Keratinocyte (primary cell): ENCODE data around the gene IFIT3. TPM values are rescaled to one million over a fixed set of nuclear protein-coding genes. Genes with fewer than 3 reads are reported as not detected.
A peak's percentile ranks its signal among the peaks of the same experiment; 100 is the strongest.

Experiments
- DNase-seq: peaks from one replicate; pipeline ENCODE4 v3.0.0-alpha.2; 2011; ENCODE audit warnings: low read depth, missing footprints, low spot score
- FAIRE-seq: peaks from 2 replicates; lab custom pipeline; 2011; peaks lifted over from hg19 to GRCh38; lab: Jason Lieb, UNC
- H2AFZ ChIP-seq: 2 replicates; pipeline ENCODE4 v1.6.0; 2012; ENCODE audit warnings: low read length, control low read depth, inconsistent platforms; ENCODE audit not compliant: control insufficient read depth
- H3K27ac ChIP-seq: 2 replicates; pipeline ENCODE4 v1.5.1; 2011; ENCODE audit warnings: low read length; ENCODE audit not compliant: control insufficient read depth, insufficient read depth
- H3K27me3 ChIP-seq: 3 replicates; pipeline ENCODE4 v1.6.0; 2011; ENCODE audit warnings: low read length; ENCODE audit not compliant: control insufficient read depth, insufficient read depth; ENCODE audit errors: extremely low read depth
- H3K36me3 ChIP-seq, 2 experiments: 2 replicates in 1 of 2; 3 replicates in 1 of 2; pipeline ENCODE4 v1.5.1; 2011; ENCODE audit warnings: low read length in 2 of 2, mild to moderate bottlenecking in 1 of 2; ENCODE audit not compliant: control insufficient read depth in 2 of 2, insufficient read depth in 2 of 2; ENCODE audit errors: extremely low read depth in 1 of 2
- H3K4me1 ChIP-seq: 3 replicates; pipeline ENCODE4 v1.5.1; 2011; ENCODE audit warnings: low read length; ENCODE audit not compliant: control insufficient read depth, insufficient read depth; ENCODE audit errors: extremely low read depth
- H3K4me2 ChIP-seq: 3 replicates; pipeline ENCODE4 v1.6.0; 2011; ENCODE audit warnings: low read depth, low read length; ENCODE audit not compliant: control insufficient read depth, insufficient read depth; ENCODE audit errors: extremely low read depth
- H3K4me3 ChIP-seq, 3 experiments: fragments of 200-600 bp in 1 of 3; sonication (generic) in 1 of 3; 2 replicates in 2 of 3; 3 replicates in 1 of 3; pipeline ENCODE4 v1.5.1; 2011 to 2016; ENCODE audit warnings: low read length in 3 of 3, mild to moderate bottlenecking in 3 of 3, control low read depth in 2 of 3, inconsistent platforms in 1 of 3, low read depth in 1 of 3, mixed read lengths in 1 of 3, mixed run types in 1 of 3, moderate library complexity in 1 of 3; ENCODE audit not compliant: control insufficient read depth in 2 of 3, insufficient read depth in 2 of 3; ENCODE audit errors: extremely low read depth in 1 of 3
- H3K79me2 ChIP-seq: 2 replicates; pipeline ENCODE4 v1.6.0; 2012; ENCODE audit warnings: low read length; ENCODE audit not compliant: control insufficient read depth, insufficient read depth
- H3K9ac ChIP-seq: 3 replicates; pipeline ENCODE4 v1.6.0; 2011; ENCODE audit warnings: low read length; ENCODE audit not compliant: control insufficient read depth, insufficient read depth; ENCODE audit errors: extremely low read depth
- H3K9me1 ChIP-seq: 3 replicates; pipeline ENCODE4 v1.6.0; 2011; ENCODE audit warnings: low read length; ENCODE audit not compliant: control insufficient read depth, insufficient read depth; ENCODE audit errors: extremely low read depth
- H3K9me3 ChIP-seq: 2 replicates; pipeline ENCODE4 v1.5.1; 2012; ENCODE audit warnings: low read depth, low read length; ENCODE audit not compliant: control insufficient read depth
- H4K20me1 ChIP-seq: 3 replicates; pipeline ENCODE4 v1.6.0; 2011; ENCODE audit warnings: low read length; ENCODE audit not compliant: control insufficient read depth, insufficient read depth; ENCODE audit errors: extremely low read depth
- EZH2 ChIP-seq: IDR thresholded peaks from one replicate; pipeline ENCODE4 v1.6.1; 2012; ENCODE audit warnings: inconsistent platforms, mild to moderate bottlenecking, low read length, moderate library complexity
- dilution Hi-C: fragments of 300-500 bp; cut with MboI; formaldehyde crosslinking; loops from one replicate; pipeline ENCODE4 v1.7.0; 2020; ENCODE audit warnings: low sequenced_read_pairs; ENCODE audit not compliant: extremely low pct_ligation_motif_present
- polyA plus RNA-seq, 5 experiments: library from polyadenylated mRNA; depleted of rRNA in 3 of 5; stranded (reverse) in 3 of 5; stranded (forward) in 1 of 5; unstranded in 1 of 5; fragments of >200 nt; gene quantifications; 1 replicate in 1 of 5; 2 replicates in 3 of 5; 3 replicates in 1 of 5; pipeline versions ENCODE4 v1.2.1 to v1.2.3, GENCODE V29; 2011 to 2012; ENCODE audit warnings: missing spikeins in 2 of 5, low read depth in 1 of 5, low replicate concordance in 1 of 5
- TF ChIP-seq, protein P1 (sequence below), 3 experiments: IDR thresholded peaks in 1 of 3; conservative IDR thresholded peaks in 1 of 3; optimal IDR thresholded peaks in 1 of 3; 2 replicates in 2 of 3; 3 replicates in 1 of 3; pipeline versions ENCODE3 to v1.5.1; 2011; ENCODE audit warnings: low read length in 3 of 3, mild to moderate bottlenecking in 3 of 3, moderate library complexity in 2 of 3, control low read depth in 1 of 3, inconsistent platforms in 1 of 3; ENCODE audit not compliant: insufficient read depth in 2 of 3; ENCODE audit errors: extremely low read depth in 1 of 3

Gene IFIT3
- polyA plus RNA-seq, 1 donor (not counting 4 experiments of a cell fraction or from before 2014, with no cell fraction given): 42.6 TPM

DNA sequence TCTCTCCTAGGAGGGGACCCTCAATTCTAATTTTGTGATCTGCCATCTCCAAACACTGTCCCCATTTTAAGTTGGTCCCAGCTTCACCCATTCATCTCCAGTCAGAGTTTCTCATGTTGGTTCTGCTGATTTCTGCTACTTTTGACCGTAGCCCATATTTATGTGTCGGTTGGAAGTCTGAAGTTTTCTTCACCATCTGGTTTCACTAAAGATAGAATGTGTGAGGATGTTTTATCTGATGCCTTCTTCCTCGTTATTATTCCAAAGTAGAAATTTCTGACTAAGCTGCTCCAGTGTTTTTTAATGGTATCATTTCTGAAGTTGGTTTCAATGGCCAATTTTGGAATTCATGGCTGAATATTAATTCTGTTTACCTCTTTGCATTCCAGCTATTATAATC lies 47.3 kb upstream of the IFIT3 start:
- Histone ChIP-seq H3K27me3 (no peaks in the 10 kb centered on the region), H4K20me1 (no peaks in the 10 kb centered on the region), H3K4me3 (no peak overlapping the region), H3K4me1 (peaks cover 65% of the 10 kb centered on the region), H3K4me2 (no peak overlapping the region), H3K9me1 (no peaks in the 10 kb centered on the region), H3K36me3 (no peaks in the 10 kb centered on the region), H3K9me3 (no peaks in the 10 kb centered on the region), H3K79me2 (no peaks in the 10 kb centered on the region), H3K9ac (no peak overlapping the region), H2AFZ (no peak overlapping the region), H3K27ac (no peak overlapping the region)
- no peak for FAIRE-seq
- dilution Hi-C loops: no loop called here
- DNase-seq: no peak
- TF ChIP-seq, protein P1, sequence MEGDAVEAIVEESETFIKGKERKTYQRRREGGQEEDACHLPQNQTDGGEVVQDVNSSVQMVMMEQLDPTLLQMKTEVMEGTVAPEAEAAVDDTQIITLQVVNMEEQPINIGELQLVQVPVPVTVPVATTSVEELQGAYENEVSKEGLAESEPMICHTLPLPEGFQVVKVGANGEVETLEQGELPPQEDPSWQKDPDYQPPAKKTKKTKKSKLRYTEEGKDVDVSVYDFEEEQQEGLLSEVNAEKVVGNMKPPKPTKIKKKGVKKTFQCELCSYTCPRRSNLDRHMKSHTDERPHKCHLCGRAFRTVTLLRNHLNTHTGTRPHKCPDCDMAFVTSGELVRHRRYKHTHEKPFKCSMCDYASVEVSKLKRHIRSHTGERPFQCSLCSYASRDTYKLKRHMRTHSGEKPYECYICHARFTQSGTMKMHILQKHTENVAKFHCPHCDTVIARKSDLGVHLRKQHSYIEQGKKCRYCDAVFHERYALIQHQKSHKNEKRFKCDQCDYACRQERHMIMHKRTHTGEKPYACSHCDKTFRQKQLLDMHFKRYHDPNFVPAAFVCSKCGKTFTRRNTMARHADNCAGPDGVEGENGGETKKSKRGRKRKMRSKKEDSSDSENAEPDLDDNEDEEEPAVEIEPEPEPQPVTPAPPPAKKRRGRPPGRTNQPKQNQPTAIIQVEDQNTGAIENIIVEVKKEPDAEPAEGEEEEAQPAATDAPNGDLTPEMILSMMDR (optimal IDR thresholded peaks at IDR 0.05 in 1 of 3, IDR thresholded peaks at IDR 0.05 in 1 of 3, conservative IDR thresholded peaks at IDR 0.05 in 1 of 3; ENCODE audit: extremely low read depth in 1 of 3, insufficient read depth in 2 of 3, low read length in 3 of 3): no peak
- TF ChIP-seq EZH2: no peak

DNA sequence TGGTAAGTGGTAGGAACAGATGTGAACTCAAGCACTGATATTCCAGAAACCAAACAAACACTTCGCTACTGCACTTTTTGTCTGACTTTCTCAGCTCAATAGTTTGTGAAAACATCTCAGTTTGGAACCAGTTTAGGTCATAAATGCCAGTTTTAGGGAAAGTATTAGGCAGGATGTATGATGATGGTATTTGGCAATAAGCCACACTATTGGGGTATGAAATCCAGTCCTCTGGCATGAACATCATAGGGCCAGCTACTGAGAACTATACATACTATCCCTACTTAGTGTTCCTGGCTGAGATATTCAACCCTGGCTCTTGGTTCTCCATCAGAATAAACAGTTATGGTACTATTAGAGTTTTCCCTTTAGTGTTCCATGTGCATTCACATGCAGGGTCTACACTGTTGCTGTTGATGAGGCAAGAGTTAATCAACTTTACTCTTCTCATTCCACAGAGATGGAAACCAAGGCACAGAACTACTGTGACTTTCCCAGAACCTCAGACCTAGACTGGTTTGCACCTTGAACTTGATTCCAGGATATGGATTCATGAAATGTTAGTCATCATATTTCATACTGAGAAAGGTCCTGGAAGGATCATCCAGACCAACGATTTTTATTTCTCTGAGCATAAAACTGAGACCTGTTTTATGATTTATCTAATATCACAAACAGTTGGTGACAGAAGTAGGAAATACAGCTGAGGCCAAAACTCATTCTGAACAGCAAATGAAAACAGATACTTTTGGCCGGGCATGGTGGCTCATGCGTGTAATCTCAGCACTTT lies 46.0 kb upstream of the IFIT3 start:
- H3K9ac ChIP-seq: no peak overlapping the region
- no peaks in the 10 kb centered on the region for H4K20me1 ChIP-seq
- no peaks in the 10 kb centered on the region for H3K9me3 ChIP-seq
- no peaks in the 10 kb centered on the region for H3K9me1 ChIP-seq
- H3K79me2 ChIP-seq: no peaks in the 10 kb centered on the region
- dilution Hi-C loops: no loop called here
- H3K27me3 ChIP-seq: no peaks in the 10 kb centered on the region
- H3K36me3 ChIP-seq: no peaks in the 10 kb centered on the region
- H3K4me1 ChIP-seq: peaks cover 55% of the 10 kb centered on the region
- H3K4me3 ChIP-seq: no peak overlapping the region
- no peak overlapping the region for H3K27ac ChIP-seq
- peak overlapping the region; percentile 3 for H3K4me2 ChIP-seq
- TF ChIP-seq, protein P1 (optimal IDR thresholded peaks at IDR 0.05 in 1 of 3, IDR thresholded peaks at IDR 0.05 in 1 of 3, conservative IDR thresholded peaks at IDR 0.05 in 1 of 3; ENCODE audit: extremely low read depth in 1 of 3, insufficient read depth in 2 of 3, low read length in 3 of 3): no peak
- TF ChIP-seq EZH2: no peak
- no peak overlapping the region for H2AFZ ChIP-seq
- DNase-seq (no peak), FAIRE-seq (peak; percentile 78)
